ENCODE results near the gene TTLL6.

Gene TTLL6

DNA sequence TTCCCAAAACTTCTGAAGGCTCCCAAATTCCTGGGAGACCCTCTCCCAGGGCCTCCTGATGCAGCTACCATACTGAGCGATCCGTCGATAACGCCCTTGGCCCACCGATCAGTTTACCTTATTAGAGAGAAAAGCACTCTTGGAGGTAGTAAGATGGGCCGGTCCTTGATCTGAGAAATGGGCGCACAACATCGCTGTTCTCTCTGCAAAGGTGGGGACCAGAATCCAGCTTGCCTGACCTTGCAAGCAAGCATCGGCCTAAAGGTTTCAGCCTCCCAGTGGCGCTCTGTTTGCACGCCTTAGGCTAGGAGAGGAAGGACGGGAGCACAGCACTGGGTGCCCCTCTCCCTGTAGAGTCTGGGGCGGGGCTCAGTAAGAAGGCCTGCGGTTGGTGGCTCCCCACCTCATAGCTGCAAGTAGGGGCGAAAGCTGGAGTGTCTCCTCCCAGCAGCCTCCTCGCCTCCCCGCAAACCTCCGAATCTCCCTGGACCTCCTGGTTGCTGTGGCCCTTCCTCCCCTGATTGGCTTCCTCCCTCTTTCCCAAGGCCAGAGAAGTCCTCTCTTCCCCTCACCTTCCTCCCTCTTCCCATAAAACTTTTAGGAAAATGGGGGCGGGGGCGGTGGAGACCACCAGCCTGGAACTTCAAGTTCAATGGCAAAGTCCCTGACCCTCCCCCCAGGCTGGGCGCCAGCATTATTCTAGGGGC is 94.7 kb downstream of the TTLL6 start, which contains the start of gene PRAC1:
TSS of gene PRAC1 (minus strand) at position 318 of the 707 bp plus-strand sequence. CDS start at position 192, 126 bp downstream.
- no peak within 1 kb of the TSS for H3K4me3 ChIP-seq (ENCODE audit: low read length)
- no peaks in the 10 kb centered on the region for H3K79me2 ChIP-seq (ENCODE audit: low read length)
- H3K4me1 ChIP-seq (ENCODE audit: low read length) = peaks cover 7% of the 10 kb centered on the region
- TF ChIP-seq EZH2phosphoT487 (IDR thresholded peaks at IDR 0.05; ENCODE audit: low read depth) = no peak
- TF ChIP-seq, protein P1, sequence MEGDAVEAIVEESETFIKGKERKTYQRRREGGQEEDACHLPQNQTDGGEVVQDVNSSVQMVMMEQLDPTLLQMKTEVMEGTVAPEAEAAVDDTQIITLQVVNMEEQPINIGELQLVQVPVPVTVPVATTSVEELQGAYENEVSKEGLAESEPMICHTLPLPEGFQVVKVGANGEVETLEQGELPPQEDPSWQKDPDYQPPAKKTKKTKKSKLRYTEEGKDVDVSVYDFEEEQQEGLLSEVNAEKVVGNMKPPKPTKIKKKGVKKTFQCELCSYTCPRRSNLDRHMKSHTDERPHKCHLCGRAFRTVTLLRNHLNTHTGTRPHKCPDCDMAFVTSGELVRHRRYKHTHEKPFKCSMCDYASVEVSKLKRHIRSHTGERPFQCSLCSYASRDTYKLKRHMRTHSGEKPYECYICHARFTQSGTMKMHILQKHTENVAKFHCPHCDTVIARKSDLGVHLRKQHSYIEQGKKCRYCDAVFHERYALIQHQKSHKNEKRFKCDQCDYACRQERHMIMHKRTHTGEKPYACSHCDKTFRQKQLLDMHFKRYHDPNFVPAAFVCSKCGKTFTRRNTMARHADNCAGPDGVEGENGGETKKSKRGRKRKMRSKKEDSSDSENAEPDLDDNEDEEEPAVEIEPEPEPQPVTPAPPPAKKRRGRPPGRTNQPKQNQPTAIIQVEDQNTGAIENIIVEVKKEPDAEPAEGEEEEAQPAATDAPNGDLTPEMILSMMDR (IDR thresholded peaks at IDR 0.05; ENCODE audit: low read depth, low read length) = no peak
- H3K36me3 ChIP-seq (replicated peaks; ENCODE audit: low read depth, low read length) = no peaks in the 10 kb centered on the region
- no peak within 1 kb of the TSS for H3K27ac ChIP-seq (ENCODE audit: low read length)
- H3K9ac ChIP-seq (ENCODE audit: low read length) = no peak within 1 kb of the TSS
- no peaks in the 10 kb centered on the region for H3K27me3 ChIP-seq (ENCODE audit: low read depth, low read length)
- no peaks in the 10 kb centered on the region for H4K20me1 ChIP-seq (ENCODE audit: insufficient read depth, low read length)
- H3K9me3 ChIP-seq (ENCODE audit: insufficient read depth, low read length) = no peaks in the 10 kb centered on the region
- no peak within 1 kb of the TSS; the same call in 1 of the 2 replicates for H3K4me2 ChIP-seq (ENCODE audit: low read length)
- no peak within 1 kb of the TSS for H2AFZ ChIP-seq (ENCODE audit: low read depth, low read length)

DNA sequence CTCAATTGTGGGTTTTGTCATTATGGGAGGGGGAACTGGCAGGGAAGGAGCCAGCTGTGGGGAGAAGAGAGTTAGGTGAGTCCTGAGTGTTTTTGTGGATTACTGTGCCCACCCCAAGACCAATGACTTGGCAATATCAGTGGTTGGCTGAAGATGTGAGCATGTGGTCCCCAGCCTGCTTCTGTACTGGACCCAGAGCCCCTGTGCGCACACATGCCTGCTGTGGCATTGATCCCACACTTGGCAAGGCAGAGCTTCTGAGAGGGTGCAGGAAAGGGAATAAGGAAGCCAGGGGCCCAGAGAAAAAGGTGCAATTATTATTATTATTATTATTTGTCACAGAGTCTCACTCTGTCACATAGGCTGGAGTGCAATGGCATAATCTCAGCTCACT is 96.0 kb downstream of the TTLL6 start:
- no peaks in the 10 kb centered on the region for H3K79me2 ChIP-seq (ENCODE audit: low read length)
- no peak overlapping the region for H2AFZ ChIP-seq (ENCODE audit: low read depth, low read length)
- no peaks in the 10 kb centered on the region for H3K36me3 ChIP-seq (replicated peaks; ENCODE audit: low read depth, low read length)
- H3K4me3 ChIP-seq (ENCODE audit: low read length) = no peak overlapping the region
- no peak overlapping the region for H3K27ac ChIP-seq (ENCODE audit: low read length)
- H3K4me2 ChIP-seq (ENCODE audit: low read length) = no peak overlapping the region
- H3K4me1 ChIP-seq (ENCODE audit: low read length) = peaks cover 7% of the 10 kb centered on the region
- TF ChIP-seq, protein P1 (IDR thresholded peaks at IDR 0.05; ENCODE audit: low read depth, low read length) = no peak
- no peak for TF ChIP-seq EZH2phosphoT487 (IDR thresholded peaks at IDR 0.05; ENCODE audit: low read depth)
- no peaks in the 10 kb centered on the region for H4K20me1 ChIP-seq (ENCODE audit: insufficient read depth, low read length)
- no peaks in the 10 kb centered on the region for H3K27me3 ChIP-seq (ENCODE audit: low read depth, low read length)
- H3K9ac ChIP-seq (ENCODE audit: low read length) = no peak overlapping the region
- no peaks in the 10 kb centered on the region for H3K9me3 ChIP-seq (ENCODE audit: insufficient read depth, low read length)

DNA sequence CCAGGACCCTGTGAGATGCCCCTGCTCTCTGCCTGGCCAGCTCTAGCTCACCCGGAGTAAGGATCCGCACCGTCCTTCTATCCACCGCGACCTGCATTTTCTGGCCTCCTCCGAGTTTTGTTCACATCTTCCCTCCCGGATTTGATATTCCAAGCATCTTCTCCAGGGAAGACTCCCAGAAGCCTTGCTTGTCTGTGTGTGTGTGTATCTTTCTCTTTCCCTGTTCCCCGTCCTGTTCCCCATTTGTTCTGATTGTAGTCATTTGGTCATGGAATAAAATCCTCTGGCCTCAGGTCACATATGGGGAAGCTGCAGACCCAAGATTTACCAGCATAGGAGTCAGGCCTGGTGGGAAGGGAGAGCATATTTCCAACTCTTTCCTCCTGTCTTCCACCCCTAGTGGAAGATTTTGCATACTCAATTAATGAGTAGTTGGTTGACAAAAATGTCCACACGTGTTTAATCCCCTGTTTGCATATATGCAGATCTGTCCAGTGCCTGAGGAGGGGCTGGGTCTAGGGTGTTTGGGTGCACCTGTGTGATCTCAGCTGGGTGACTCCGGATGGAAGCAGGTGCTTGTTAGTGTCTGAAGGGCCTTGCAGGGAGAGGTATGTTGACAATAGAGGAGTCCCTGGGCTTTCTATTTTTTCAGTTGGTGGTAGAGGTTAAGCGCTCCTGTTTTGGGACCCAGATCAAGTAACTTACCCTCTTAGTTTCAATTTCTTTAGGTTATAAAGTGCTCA is 96.6 kb downstream of the TTLL6 start:
- Histone ChIP-seq H3K4me1 (ENCODE audit: low read length) (peaks cover 7% of the 10 kb centered on the region), H4K20me1 (ENCODE audit: insufficient read depth, low read length) (no peaks in the 10 kb centered on the region), H3K79me2 (ENCODE audit: low read length) (no peaks in the 10 kb centered on the region), H3K9ac (ENCODE audit: low read length) (no peak overlapping the region), H3K9me3 (ENCODE audit: insufficient read depth, low read length) (no peaks in the 10 kb centered on the region), H3K4me2 (ENCODE audit: low read length) (no peak overlapping the region), H3K27ac (ENCODE audit: low read length) (no peak overlapping the region), H2AFZ (ENCODE audit: low read depth, low read length) (no peak overlapping the region), H3K36me3 (replicated peaks; ENCODE audit: low read depth, low read length) (no peaks in the 10 kb centered on the region), H3K27me3 (ENCODE audit: low read depth, low read length) (no peaks in the 10 kb centered on the region), H3K4me3 (ENCODE audit: low read length) (no peak overlapping the region)
- TF ChIP-seq, protein P1 (IDR thresholded peaks at IDR 0.05; ENCODE audit: low read depth, low read length) = no peak
- no peak for TF ChIP-seq EZH2phosphoT487 (IDR thresholded peaks at IDR 0.05; ENCODE audit: low read depth)

DNA sequence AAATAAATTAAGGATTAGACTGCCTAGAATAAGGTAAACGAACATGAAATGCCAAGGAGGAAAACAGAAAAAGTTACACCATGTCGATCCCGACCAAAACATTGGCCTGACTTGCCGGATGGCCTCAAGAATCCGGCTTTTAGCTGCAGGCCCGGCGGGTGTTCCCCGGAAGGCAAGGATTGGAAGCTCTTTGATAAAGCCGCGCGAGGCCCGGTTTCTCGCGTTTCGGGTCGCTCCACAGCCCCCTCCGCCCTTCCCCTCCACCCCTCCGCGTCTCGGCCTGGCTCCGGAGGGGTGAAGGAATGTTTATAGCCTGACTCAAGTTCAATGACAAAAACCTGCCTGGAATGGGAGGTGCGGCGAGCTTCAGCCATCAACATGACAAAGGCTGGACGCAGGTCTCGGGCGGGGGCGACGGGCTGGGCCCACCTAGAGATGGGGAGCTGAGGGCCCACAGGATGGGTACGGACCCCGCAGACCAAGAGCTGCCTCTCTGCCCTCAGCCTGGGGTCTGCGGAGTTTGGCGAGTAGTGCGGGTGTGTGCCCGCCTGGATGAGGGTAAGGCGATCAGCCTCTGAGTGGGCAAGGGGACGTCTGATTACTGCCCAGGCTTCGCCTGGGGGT is 97.3 kb downstream of the TTLL6 start:
- Histone ChIP-seq H3K36me3 (replicated peaks; ENCODE audit: low read depth, low read length) (no peaks in the 10 kb centered on the region), H3K27me3 (ENCODE audit: low read depth, low read length) (no peaks in the 10 kb centered on the region), H3K4me1 (ENCODE audit: low read length) (peaks cover 7% of the 10 kb centered on the region), H3K9me3 (ENCODE audit: insufficient read depth, low read length) (no peaks in the 10 kb centered on the region), H3K4me2 (ENCODE audit: low read length) (no peak overlapping the region), H2AFZ (ENCODE audit: low read depth, low read length) (no peak overlapping the region), H3K4me3 (ENCODE audit: low read length) (no peak overlapping the region), H3K79me2 (ENCODE audit: low read length) (no peaks in the 10 kb centered on the region), H3K27ac (ENCODE audit: low read length) (no peak overlapping the region), H4K20me1 (ENCODE audit: insufficient read depth, low read length) (no peaks in the 10 kb centered on the region), H3K9ac (ENCODE audit: low read length) (no peak overlapping the region)
- TF ChIP-seq, protein P1 (IDR thresholded peaks at IDR 0.05; ENCODE audit: low read depth, low read length) = no peak
- no peak for TF ChIP-seq EZH2phosphoT487 (IDR thresholded peaks at IDR 0.05; ENCODE audit: low read depth)

All from OCI-LY3 (cell line).